Gastroesophageal sphincter (tissue), 4 donors: ENCODE measurements around the gene ZNF385A. TPM values are rescaled to one million over a fixed set of nuclear protein-coding genes. Genes with fewer than 3 reads are reported as not detected.

Source experiments
- ATAC-seq: fragments of 150-250 bp; one replicate; pipeline ENCODE4 v1.9.1; 2016; ENCODE audit warnings: mild to moderate bottlenecking, moderate library complexity
- H3K27ac ChIP-seq, 4 donors: fragments of 200-600 bp; sonication (generic) in 3 of 4; 1 replicate in 3 of 4; 2 replicates in 1 of 4; pipeline ENCODE4 v1.5.1; 2016 to 2019
- H3K27me3 ChIP-seq: fragments of 200-600 bp; sonication (generic); one replicate; pipeline ENCODE4 v1.5.1; 2019
- H3K36me3 ChIP-seq, 2 donors: fragments of 200-600 bp; sonication (generic); one replicate each; pipeline ENCODE4 v1.5.1; 2019; ENCODE audit warnings: control low read depth in 1 of 2
- H3K4me1 ChIP-seq, 3 donors: fragments of 200-600 bp; sonication (generic); 1 replicate in 2 of 3; 2 replicates in 1 of 3; pipeline ENCODE4 v1.5.1; 2016 to 2019; ENCODE audit warnings: control low read depth in 2 of 3
- H3K4me3 ChIP-seq, 2 donors: fragments of 200-600 bp; sonication (generic); one replicate each; pipeline ENCODE4 v1.5.1; 2019; ENCODE audit warnings: mild to moderate bottlenecking in 1 of 2, moderate library complexity in 1 of 2
- H3K9me3 ChIP-seq, 3 donors: fragments of 200-600 bp; sonication (generic); one replicate each; pipeline ENCODE4 v1.5.1; 2017 to 2019; ENCODE audit warnings: control low read depth in 2 of 3
- CTCF ChIP-seq, 4 experiments: fragments of 200-600 bp in 2 of 4; fragments of 450-650 bp in 2 of 4; sonication (generic) in 1 of 4; IDR thresholded peaks; one replicate each; pipeline ENCODE4 v1.5.1; 2017 to 2019; ENCODE audit warnings: antibody characterized with exemption in 4 of 4, mild to moderate bottlenecking in 2 of 4, moderate library complexity in 2 of 4
- EP300 ChIP-seq: sonication (generic); formaldehyde crosslinking; IDR thresholded peaks from one replicate; pipeline ENCODE4 v1.6.1; 2017; ENCODE audit warnings: antibody characterized with exemption, mild to moderate bottlenecking
- POLR2A ChIP-seq, 2 donors: fragments of 450-650 bp; IDR thresholded peaks; one replicate each; pipeline ENCODE4 v1.6.1; 2017; ENCODE audit warnings: antibody characterized with exemption in 2 of 2, mild to moderate bottlenecking in 2 of 2, moderate library complexity in 1 of 2
- POLR2AphosphoS5 ChIP-seq: sonication (generic); formaldehyde crosslinking; IDR thresholded peaks from one replicate; pipeline ENCODE4 v1.6.1; 2017; ENCODE audit warnings: antibody characterized with exemption
- WGBS, 2 donors: methylation state at CpG; one replicate each; pipeline ENCODE4 v1.1.5; 2018; ENCODE audit warnings: low coverage in 1 of 2; 5-methylcytosine and 5-hydroxymethylcytosine counted together
- total RNA-seq, 4 donors: library from RNA; depleted of rRNA; stranded (reverse); fragments of >200 nt; gene quantifications; one replicate each; pipeline ENCODE4 v1.1.0, GENCODE V29; 2016

Gene ZNF385A
- total RNA-seq, 4 donors from 2014 or later = 7.5 to 28.0 (median 19.5) TPM

DNA sequence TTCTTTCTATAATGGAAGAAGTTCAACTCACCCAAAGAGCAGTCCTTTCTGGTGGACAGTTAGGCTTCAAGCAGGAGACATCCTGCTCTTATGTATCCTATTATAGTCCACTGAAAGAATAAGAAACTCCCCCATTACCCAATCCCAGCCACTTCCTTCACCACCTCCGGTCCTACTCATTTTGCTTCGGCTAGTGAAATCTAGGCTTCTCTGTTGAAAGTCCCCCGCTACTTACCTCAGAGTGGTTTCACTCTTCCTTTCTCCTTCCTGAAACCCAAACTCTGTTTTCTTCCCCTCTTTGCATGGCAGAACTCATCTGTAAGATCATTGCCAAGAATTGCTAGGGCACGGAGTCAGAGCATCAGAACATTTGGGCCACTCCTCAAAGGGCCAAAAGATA, 20.1 kb downstream of the ZNF385A start, which contains the start of gene GPR84:
Gene GPR84 (minus strand): TSS at position 74 of the 400 bp plus-strand sequence. CDS start 635 bp downstream, outside the sequence.
- H3K4me3 ChIP-seq = no peak within 1 kb of the TSS
- H3K27ac ChIP-seq = no peak within 1 kb of the TSS
- TF ChIP-seq CTCF (IDR thresholded peaks at IDR 0.05) (no peak), POLR2A (IDR thresholded peaks at IDR 0.05) (no peak), POLR2AphosphoS5 (no peak), EP300 (no peak)
- no peaks in the 10 kb centered on the region for H3K36me3 ChIP-seq
- H3K4me1 ChIP-seq = peaks cover 0 to 32% (median 5%) of the 10 kb centered on the region in 3 donors
- WGBS, 2 donors = 60 to 77% methylated on average over 3 to 4 of the region's 4 CpGs
- H3K27me3 ChIP-seq = no peaks in the 10 kb centered on the region
- ATAC-seq = no peak
- no peaks in the 10 kb centered on the region for H3K9me3 ChIP-seq

GRCh38 chr12:54363618-54364017, 20.9 kb downstream of the ZNF385A start:
- Histone ChIP-seq H3K4me3 (no peak overlapping the region), H3K4me1 (peaks cover 0 to 26% (median 5%) of the 10 kb centered on the region in 3 donors), H3K36me3 (no peaks in the 10 kb centered on the region), H3K9me3 (no peaks in the 10 kb centered on the region), H3K27me3 (no peaks in the 10 kb centered on the region), H3K27ac (no peak overlapping the region)
- no peak for ATAC-seq
- TF ChIP-seq CTCF (IDR thresholded peaks at IDR 0.05) = no peak
- no peak for TF ChIP-seq POLR2AphosphoS5
- 81% methylated on average over 6 of the region's 6 CpGs; no CpG with 5 or more reads in 1 of the 2 donors for WGBS, 2 donors

DNA sequence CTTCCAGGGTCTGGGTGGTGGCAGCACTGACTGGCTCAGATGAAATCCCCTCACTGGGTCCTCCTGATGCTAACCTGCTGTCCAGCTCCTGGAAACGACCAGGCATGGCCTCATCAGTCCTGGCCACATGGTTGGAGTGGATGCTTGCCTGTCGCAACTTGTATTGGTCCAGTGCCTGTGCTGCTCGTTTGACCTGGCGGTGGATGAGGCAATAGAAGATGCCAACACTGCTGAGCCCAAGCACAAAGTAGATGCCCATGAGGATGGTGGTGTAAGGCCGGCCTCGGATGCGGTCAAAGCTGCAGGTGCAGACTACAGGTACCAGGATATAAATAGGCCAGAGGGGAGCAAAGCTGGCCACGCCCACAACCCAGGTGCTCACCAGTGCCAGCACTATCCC, 21.5 kb downstream of the ZNF385A start:
- Histone ChIP-seq H3K4me3 (no peak overlapping the region), H3K36me3 (no peaks in the 10 kb centered on the region), H3K9me3 (no peaks in the 10 kb centered on the region), H3K27me3 (no peaks in the 10 kb centered on the region), H3K4me1 (peaks cover 0 to 26% (median 4%) of the 10 kb centered on the region in 3 donors), H3K27ac (no peak overlapping the region)
- no CpG with 5 or more reads among the region's 8 CpGs for WGBS, 2 donors
- ATAC-seq = no peak
- no peak for TF ChIP-seq EP300
- TF ChIP-seq POLR2AphosphoS5 = no peak
- no peak for TF ChIP-seq POLR2A (IDR thresholded peaks at IDR 0.05)
- TF ChIP-seq CTCF (IDR thresholded peaks at IDR 0.05) = no peak

- WGBS, 2 donors = 54 to 65% methylated on average over 15 to 16 of the region's 16 CpGs
- no peaks in the 10 kb centered on the region for H3K36me3 ChIP-seq
- H3K4me1 ChIP-seq = peaks cover 0 to 47% (median 3%) of the 10 kb centered on the region in 3 donors
- ATAC-seq = no peak
- no peak overlapping the region for H3K4me3 ChIP-seq
- peak overlapping the region in 3 of 4 donors; percentile 87 to 91 (median 89) for H3K27ac ChIP-seq
- TF ChIP-seq POLR2AphosphoS5 = peak; percentile 23
- TF ChIP-seq POLR2A (IDR thresholded peaks at IDR 0.05) = no peak
- peak; percentile 62 to 89 (median 86) for TF ChIP-seq CTCF (IDR thresholded peaks at IDR 0.05)
- no peak for TF ChIP-seq EP300
- H3K27me3 ChIP-seq = no peaks in the 10 kb centered on the region
- no peaks in the 10 kb centered on the region for H3K9me3 ChIP-seq
Observed at GRCh38 chr12:54360717-54361456, 23.6 kb downstream of the ZNF385A start.

DNA sequence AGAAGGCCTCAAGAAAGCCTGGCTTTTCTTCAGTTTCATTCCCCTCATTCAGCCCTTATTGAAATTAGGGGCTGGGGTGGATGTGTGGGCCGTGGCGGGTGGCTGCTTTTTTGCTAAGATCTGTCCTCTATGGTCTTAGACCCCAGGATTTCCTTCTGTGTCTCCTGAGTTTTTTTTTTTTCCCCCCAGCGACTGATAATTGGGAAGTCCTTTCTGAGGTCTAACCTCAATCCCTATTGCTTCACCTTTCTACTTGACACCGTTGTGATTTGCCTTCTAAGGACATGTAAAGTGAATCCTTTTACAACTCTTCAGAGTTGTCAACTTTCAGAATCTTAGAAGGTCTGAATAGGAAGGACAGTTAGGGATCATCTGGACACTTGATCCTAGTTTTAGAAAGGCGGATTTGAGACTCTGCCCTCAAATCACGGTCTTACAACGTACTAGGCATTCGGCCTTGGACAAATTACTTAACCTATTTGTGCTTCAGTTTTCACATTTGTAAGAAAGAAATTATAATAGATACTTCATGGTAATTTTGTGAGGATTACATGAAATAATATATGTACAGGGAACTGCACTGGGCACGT, 24.7 kb downstream of the ZNF385A start:
- Histone ChIP-seq H3K36me3 (no peaks in the 10 kb centered on the region), H3K27me3 (no peaks in the 10 kb centered on the region), H3K4me1 (peaks cover 0 to 54% (median 3%) of the 10 kb centered on the region in 3 donors), H3K9me3 (no peaks in the 10 kb centered on the region), H3K27ac (peak overlapping the region; percentile 83 to 91 (median 88)), H3K4me3 (peak overlapping the region; percentile 62 to 82)
- TF ChIP-seq EP300 = no peak
- TF ChIP-seq POLR2A (IDR thresholded peaks at IDR 0.05) = peak in 1 of 2 donors; percentile 2
- ATAC-seq = no peak
- WGBS, 2 donors = 43 to 49% methylated on average over 8 to 9 of the region's 9 CpGs
